GM12874 (cell line): ENCODE results near the gene AHR.

ENCODE experiments used
- TF ChIP-seq, protein P1 (sequence below): IDR thresholded peaks from 2 replicates; pipeline ENCODE4 v1.5.1; 2011; ENCODE audit warnings: low read depth, mild to moderate bottlenecking, control low read depth, low read length, moderate library complexity; ENCODE audit not compliant: insufficient read depth

Gene AHR

DNA sequence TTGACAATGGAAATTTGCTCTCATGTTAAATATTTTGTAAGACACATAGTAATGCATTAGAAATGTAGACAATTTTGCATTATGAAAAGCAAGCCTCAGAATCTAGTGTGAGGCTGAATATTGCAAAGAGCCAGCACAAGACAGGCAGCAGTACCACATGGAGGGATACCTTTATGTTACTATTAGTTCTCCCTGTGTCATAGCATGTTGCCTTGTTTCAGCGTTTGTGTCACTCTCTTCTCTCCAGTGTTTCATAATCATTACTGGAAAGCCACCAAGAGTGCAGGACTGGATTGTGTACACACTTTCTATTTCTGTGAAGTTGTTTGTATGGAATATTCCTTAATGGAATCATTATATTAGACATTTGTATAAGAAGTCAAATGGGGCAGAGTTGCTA, 8.5 kb downstream of the AHR start:
- TF ChIP-seq, protein P1, sequence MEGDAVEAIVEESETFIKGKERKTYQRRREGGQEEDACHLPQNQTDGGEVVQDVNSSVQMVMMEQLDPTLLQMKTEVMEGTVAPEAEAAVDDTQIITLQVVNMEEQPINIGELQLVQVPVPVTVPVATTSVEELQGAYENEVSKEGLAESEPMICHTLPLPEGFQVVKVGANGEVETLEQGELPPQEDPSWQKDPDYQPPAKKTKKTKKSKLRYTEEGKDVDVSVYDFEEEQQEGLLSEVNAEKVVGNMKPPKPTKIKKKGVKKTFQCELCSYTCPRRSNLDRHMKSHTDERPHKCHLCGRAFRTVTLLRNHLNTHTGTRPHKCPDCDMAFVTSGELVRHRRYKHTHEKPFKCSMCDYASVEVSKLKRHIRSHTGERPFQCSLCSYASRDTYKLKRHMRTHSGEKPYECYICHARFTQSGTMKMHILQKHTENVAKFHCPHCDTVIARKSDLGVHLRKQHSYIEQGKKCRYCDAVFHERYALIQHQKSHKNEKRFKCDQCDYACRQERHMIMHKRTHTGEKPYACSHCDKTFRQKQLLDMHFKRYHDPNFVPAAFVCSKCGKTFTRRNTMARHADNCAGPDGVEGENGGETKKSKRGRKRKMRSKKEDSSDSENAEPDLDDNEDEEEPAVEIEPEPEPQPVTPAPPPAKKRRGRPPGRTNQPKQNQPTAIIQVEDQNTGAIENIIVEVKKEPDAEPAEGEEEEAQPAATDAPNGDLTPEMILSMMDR = no peak

DNA sequence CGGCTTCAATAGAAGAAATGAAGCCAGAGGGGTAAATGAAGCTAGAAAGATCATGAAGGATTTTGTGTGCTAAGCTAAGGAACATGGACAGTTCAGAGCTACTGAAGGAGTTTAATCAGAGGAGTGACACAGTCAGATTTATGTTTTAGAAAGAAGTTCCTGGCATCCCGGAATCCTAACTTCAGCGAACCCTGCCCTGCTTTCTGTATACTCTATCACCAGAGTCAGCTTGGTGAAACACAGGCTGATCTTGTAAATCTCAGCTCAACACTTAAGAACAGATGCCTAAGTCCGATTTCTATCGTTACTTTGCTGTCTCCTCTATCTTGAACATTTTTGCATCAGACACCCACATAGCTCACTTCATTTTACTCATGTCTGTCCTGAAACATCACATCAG, 9.1 kb downstream of the AHR start:
- TF ChIP-seq, protein P1 = no peak

DNA sequence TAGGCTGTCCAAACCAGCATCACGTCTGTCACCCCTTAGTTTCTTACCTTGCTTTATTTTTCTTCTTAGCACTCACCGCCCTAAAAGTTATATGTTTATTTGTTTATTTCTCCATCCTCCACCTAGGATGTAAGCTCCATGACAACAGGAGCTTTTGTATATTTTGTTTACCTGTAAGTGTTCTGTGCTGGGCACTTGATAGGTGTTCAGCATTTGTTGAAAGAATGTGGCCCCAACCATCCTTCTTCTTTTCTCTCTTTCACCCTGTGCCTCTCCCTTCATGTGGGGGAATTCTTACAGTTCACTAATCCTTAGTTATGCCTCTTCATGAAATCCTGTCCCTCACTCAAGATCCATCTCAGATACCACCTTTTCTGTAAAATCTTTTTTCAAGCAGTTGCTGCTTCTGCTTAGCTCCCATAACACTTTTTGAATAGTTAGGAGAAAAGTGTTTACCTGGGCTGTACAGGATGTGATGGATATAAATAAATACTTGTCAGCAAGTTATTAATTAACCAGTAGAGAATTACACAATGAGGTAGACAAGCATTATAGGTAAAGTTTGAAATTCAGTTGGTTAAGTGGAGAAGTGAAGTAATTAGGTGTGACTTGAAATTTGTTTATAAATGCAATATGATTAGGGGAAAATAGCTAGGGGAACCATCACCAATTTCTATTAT, 9.7 kb downstream of the AHR start:
- TF ChIP-seq, protein P1 = no peak

- TF ChIP-seq, protein P1 = no peak
Observed at GRCh38 chr7:17311194-17311593, 12.7 kb downstream of the AHR start.

- TF ChIP-seq, protein P1 = no peak
Observed at GRCh38 chr7:17311952-17312351, 13.5 kb downstream of the AHR start.

DNA sequence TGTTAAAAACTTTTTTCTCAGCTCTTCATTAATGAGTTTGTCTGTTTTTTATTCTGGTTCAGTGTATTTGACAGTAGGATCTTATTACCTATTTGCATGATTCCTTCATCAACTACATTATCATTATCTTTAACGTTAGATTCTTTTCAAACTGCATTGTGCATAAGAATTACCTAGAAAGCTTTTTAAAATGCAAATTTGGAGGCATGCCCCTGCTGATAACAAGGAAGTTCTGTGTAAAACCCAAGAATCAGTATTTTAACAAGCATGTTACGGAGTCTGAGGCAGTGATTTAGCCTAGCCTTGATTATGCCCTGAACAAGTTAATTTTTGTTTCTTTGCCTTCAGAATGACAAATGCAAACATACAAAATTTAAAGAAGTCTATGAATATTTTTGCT, 14.2 kb downstream of the AHR start:
- TF ChIP-seq, protein P1 = no peak

DNA sequence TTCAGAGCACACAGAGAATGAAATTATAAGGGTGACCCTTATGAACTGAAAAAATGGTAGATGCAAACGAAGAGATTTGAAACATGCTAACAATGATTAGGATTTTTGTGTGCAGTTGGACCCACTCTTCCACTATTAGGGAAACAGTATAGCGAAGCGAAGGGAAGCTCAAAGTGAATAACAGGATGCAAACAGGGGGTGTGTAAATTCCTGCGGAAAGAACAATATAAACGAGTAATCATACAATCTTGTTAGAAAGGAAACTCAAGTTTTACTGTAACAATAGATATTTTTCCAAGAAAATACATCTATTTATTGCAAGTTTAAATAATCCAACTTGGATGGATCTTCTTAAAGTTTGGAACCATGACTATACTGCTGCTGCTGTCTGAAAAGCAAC, 14.7 kb downstream of the AHR start:
- TF ChIP-seq, protein P1 = no peak
